Measurements from ENCODE around the gene FBXL16.

FBXL16 gene

DNA sequence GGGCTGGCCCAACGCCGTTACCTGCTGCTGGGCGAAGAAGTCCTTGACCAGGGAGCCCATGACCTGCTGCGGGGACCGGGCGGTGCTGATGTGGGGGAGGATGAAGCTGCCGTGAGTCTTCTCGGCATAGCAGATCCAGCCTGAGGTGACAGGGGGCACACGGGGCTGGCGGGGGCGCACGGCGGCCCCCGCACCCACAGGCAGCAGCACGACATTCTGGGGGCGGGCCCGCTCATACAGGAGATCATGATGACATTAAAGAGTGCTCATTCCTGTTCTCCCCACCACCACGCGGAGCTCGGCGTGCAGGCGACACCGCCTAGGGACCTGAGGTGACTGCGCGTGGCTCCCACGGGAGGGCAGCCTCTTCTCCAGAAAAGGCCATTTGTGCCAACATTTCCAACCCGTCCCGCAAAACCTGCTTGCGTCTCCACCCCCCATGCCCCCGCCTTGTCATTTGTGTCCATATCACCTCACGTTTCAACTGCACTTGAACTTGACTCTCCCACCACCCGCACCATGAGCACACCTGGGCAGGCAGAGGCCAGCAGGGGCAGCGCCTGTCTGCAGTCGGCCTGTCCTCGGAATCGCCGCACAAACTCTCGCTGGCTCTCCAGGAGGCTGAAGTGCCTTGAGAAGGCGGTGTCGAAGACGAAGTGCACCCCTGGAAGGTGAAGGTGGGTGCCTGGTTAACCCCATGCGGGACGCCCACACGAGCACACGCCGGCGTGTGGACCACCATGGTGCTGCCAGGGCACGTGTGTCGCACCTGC, 28.8 kb upstream of the FBXL16 start:
- FAIRE-seq (no peak), DNase-seq (ENCODE audit: insufficient read length) (no peak)
- TF ChIP-seq POLR2AphosphoS5 (IDR thresholded peaks at IDR 0.05; ENCODE audit: low read depth, low read length) (no peak), POLR2A (IDR thresholded peaks at IDR 0.05; ENCODE audit: low read depth, low read length) (no peak), TAF1 (IDR thresholded peaks at IDR 0.05; ENCODE audit: borderline replicate concordance, low read depth, low read length) (no peak)

DNA sequence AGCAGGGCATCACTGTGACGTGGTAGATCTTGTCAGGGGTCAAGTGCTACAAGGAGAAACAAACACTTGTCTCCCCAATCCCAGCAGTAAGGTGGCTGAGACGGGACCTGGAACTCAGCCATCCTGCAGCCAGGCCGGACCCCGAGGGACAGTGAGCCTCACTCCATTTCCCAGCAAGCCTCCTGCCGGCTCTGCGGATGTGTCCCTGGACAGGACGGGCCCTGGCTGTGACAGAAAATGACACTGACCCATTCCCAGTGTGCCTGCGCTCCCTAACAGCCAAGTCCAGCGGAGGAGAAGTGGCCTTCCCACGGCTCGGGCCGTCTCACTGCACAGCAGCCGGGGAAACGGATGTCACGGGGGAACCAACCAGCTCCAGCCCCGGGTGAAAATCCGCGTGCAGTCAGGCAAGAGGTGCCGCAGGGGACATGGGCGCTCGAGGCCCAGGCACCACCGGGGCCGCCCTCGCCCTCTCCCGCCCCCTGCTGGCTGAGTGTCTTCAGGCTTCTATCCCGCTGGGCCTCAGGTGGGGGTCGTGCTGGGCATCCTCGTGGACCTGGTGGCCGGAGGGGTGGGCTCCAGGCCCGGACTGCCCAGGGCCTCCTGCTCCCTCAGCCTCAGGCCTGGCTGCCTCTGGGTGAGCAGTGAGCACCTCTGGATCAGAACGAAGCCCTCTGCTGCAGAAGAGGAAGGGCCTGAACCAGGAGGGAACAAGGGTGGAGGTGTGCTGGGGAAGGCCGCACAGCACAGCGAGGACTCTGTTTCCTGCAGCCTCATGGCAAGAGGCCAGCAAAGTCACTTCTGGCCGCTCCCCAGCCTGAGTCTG, 28.0 kb upstream of the FBXL16 start:
- TF ChIP-seq POLR2AphosphoS5 (IDR thresholded peaks at IDR 0.05; ENCODE audit: low read depth, low read length) = no peak
- TF ChIP-seq TAF1 (IDR thresholded peaks at IDR 0.05; ENCODE audit: borderline replicate concordance, low read depth, low read length) = no peak
- TF ChIP-seq POLR2A (IDR thresholded peaks at IDR 0.05; ENCODE audit: low read depth, low read length) = no peak
- FAIRE-seq = no peak
- DNase-seq (ENCODE audit: insufficient read length) = no peak

DNA sequence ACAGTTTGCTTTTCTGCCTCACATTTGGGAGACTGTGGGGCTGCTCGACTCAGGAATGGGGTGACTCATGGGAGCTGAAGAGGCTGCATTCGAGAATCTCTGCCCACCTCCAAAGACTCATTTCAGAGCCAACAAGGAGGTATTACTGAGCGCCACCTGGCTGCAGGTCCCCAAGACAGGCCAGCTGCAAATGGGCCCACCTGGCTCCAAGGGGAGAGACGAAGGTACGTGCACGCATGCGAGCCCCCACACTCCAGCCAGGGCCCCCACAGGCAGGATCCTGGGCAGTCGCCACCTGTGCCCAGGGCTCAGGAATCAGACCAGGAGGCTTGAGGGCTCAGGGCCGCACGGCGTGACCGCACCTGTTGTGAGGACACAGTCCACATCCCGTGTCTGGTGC, 27.3 kb upstream of the FBXL16 start:
- no peak for FAIRE-seq
- DNase-seq (ENCODE audit: insufficient read length) = no peak
- TF ChIP-seq POLR2A (IDR thresholded peaks at IDR 0.05; ENCODE audit: low read depth, low read length) (no peak), POLR2AphosphoS5 (IDR thresholded peaks at IDR 0.05; ENCODE audit: low read depth, low read length) (no peak), TAF1 (IDR thresholded peaks at IDR 0.05; ENCODE audit: borderline replicate concordance, low read depth, low read length) (no peak)

DNA sequence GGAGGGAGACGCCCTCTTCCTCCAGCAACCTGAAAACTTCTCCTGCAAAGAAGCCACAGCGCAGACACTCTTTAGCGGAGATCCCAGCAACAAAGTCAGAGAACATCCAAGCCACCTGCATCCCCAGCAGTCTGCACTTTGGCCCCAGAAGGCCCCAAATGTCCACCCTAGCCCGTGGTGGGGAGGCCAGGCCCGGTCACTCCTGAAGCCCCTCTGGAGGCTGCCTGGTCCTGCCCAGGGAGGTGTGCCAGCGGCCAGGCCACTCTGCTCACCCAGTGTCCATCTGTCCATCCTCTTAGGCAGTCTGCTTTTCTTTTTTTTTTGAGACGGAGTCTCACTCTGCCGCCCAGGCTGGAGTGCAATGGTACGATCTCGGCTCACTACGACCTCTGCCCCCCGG, 26.7 kb upstream of the FBXL16 start:
- TF ChIP-seq TAF1 (IDR thresholded peaks at IDR 0.05; ENCODE audit: borderline replicate concordance, low read depth, low read length) (no peak), POLR2AphosphoS5 (IDR thresholded peaks at IDR 0.05; ENCODE audit: low read depth, low read length) (no peak), POLR2A (IDR thresholded peaks at IDR 0.05; ENCODE audit: low read depth, low read length) (no peak)
- DNase-seq (ENCODE audit: insufficient read length) = no peak
- no peak for FAIRE-seq

DNA sequence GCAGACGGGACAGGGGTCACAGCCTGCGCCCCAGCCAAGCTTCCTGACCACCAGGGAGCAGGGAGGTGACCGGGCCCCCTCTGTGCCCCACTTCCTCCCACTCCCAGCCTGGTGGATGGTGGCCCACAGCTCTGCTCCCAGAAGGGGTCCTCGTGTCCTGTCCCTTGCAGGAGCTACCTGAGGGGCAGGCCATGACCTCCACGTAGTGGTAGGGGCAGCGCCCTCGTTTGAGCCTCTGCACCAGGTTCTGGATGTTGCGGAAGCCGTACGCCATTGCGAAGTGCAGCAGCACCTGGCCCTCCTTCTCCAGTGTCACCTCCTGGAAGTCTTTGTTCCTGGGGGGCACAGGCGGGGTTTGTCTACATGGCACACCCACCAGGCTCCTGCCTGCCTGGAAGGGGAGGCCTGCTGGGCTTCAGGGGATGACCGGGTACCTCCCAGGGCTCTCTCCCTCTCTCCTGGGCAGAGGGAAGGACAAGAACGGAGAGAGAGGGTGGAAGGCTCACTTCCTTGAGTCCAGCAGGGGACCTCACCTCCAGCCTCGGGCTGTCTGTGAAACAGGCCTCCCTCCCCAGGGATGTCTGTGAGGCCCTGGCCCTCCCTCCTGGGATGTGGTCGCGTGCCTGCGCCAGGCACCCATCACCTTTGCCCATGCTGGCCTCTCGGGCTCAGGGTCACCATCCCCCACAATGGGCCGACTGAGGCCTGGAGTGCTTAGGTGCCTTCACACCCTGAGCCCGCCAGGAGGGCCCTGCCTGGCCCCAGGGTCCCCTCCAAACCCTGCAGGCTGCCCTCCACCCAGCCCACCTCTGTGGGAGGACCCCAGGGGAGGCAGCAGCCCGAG, 25.3 kb upstream of the FBXL16 start:
- TF ChIP-seq TAF1 (IDR thresholded peaks at IDR 0.05; ENCODE audit: borderline replicate concordance, low read depth, low read length) (no peak), POLR2A (IDR thresholded peaks at IDR 0.05; ENCODE audit: low read depth, low read length) (no peak), POLR2AphosphoS5 (IDR thresholded peaks at IDR 0.05; ENCODE audit: low read depth, low read length) (no peak)
- FAIRE-seq (no peak), DNase-seq (ENCODE audit: insufficient read length) (no peak)

DNA sequence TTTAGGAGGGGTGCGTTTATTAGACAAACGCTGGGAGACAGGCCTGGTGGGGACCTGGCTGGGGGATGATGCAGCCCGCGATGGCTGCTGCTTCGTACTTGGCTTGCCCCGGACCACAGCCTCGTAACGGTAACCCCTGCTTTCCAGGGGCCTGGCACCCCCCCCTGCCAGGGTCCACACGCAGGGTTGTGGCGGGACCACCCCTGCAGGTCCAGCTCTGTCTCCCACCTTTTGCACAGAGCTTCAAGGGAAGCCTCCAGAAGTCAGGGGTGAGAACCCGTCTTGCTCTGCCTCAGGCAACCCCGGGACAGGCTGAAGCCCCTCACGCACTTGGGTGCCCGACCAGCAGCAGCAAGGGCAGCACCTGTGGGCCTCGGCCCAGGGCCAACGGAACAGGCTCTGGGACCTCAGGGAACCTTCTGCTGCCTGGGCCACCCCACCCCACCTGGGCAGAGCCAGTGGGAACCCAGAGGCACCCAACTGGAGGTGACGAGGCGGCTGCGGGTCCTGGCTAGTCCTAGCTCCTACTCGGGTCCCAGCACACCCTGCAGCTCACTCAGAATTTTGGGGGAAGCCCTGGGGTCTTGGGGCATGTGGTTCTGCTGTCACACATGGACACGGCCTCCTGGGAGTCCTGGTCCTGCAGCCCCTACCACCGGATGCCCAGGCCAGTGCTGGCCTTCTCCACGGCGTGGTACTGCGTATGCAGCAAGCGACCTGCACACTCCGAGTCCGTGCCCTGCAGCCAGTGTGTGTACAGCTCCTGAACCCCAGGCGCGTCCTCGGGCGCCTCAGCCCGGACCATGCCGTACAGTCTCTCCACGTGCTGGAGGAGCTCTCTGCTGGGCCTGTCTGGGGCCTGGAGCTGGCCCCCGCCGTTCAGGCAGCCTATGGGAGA, 24.4 kb upstream of the FBXL16 start:
- TF ChIP-seq POLR2AphosphoS5 (IDR thresholded peaks at IDR 0.05; ENCODE audit: low read depth, low read length) (peak; percentile 42; the same call in 1 of the 2 replicates), TAF1 (IDR thresholded peaks at IDR 0.05; ENCODE audit: borderline replicate concordance, low read depth, low read length) (no peak)
- DNase-seq (ENCODE audit: insufficient read length) (no peak), FAIRE-seq (no peak)

DNA sequence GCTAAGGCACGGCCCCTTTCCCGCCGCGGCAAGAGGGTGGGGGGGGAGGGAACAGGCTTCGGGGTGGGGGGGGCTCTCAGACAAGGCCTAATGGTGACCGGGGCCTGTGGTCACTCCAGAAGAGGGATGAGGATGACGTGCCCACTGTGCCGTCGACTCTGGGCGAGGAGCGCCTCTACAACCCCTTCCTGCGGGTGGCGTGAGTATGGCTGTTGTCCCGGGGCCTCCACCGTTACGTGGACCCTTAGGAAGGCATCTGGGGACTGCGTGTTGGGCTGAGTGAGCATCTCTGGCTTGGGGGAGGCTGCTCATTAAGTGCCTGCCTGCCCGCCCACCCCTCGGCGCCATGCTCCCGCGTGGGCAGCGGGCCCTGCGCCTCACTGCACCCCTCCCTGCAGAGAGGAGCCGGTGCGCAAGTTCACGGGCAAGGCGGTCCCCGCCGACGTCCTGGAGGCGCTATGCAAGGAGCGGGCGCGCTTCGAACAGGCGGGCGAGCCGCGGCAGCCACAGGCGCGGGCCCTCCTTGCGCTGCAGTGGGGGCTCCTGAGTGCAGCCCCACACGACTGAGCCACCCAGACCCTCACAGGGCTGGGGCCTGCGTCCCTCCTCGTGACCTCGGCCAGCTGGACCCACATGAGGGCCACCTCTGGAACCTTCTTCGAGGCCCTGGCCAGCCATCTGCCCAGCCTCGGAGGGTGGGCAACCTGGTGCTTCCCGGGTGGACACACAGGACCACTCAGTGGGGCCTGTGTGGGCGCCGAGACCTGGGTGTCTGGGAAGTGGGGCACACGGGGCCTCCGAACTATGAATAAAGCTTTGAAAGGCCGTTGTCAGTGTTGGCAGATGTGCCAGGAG, 23.5 kb upstream of the FBXL16 start:
- no peak for DNase-seq (ENCODE audit: insufficient read length)
- TF ChIP-seq TAF1 (IDR thresholded peaks at IDR 0.05; ENCODE audit: borderline replicate concordance, low read depth, low read length) = no peak
- TF ChIP-seq POLR2AphosphoS5 (IDR thresholded peaks at IDR 0.05; ENCODE audit: low read depth, low read length) = no peak
- TF ChIP-seq POLR2A (IDR thresholded peaks at IDR 0.05; ENCODE audit: low read depth, low read length) = no peak
- peak; percentile 5 for FAIRE-seq

DNA sequence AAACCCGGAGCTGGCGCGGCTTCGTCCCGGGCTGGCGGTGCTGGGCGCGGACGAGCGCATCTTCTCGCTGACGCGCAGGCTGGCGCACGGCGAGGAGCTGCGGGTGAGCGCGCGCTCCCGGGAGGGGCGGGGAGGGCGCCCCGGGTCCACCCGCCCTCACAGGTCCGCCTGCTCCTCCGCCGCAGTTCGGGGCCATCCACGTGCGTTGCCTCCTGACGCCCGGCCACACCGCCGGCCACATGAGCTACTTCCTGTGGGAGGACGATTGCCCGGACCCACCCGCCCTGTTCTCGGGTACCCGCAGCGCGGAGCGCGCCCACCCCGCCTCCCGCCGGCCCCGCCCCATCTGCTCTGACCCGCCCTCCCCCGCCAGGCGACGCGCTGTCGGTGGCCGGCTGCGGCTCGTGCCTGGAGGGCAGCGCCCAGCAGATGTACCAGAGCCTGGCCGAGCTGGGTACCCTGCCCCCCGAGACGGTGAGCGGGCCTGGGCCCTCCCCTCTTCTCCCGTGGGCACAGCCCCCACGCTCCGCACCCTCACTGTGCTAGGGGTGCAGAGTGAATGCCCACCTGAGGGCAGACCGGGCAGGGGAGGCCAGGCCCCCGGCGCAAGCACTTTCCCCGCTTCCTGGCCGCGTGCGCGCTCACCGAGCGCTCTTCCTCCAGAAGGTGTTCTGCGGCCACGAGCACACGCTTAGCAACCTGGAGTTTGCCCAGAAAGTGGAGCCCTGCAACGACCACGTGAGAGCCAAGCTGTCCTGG, 22.7 kb upstream of the FBXL16 start:
- FAIRE-seq (peak; percentile 93), DNase-seq (ENCODE audit: insufficient read length) (peak; percentile 77)

DNA sequence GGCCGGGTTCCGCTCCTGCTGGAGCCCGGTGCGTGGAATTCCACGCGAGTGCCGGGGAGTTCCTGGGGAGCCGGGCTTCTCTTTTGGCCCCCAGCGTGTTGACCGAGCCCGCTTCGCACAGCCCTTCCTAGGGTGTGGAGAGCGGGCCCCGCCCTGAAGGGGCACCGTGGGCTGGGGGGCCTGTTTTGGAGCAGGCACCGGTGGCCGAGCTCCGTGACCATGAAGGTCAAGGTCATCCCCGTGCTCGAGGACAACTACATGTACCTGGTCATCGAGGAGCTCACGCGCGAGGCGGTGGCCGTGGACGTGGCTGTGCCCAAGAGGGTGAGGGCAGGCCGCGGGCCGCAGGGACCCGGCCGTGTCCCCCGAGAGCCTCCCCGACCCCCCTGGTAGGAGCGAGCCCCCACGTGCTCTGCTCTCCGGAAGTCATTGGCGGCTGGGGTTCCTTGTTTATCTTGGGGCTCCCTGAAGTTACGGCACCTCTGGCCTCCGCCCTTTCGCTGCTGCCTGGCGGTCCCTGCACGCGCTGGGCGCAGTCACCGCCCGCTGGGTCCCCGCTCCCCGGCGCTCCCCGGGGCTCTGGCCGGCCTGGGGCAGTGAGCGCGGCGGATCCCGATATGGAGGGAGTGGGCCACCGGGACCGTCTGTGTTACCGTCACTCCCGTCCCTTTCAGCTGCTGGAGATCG, 21.8 kb upstream of the FBXL16 start:
- FAIRE-seq (peak; percentile 71), DNase-seq (ENCODE audit: insufficient read length) (no peak)
- TF ChIP-seq POLR2AphosphoS5 (IDR thresholded peaks at IDR 0.05; ENCODE audit: low read depth, low read length) (no peak), TAF1 (IDR thresholded peaks at IDR 0.05; ENCODE audit: borderline replicate concordance, low read depth, low read length) (no peak), POLR2A (IDR thresholded peaks at IDR 0.05; ENCODE audit: low read depth, low read length) (no peak)

More for the DNA sequence above, 22.7 kb upstream of the FBXL16 start:
- TF ChIP-seq TAF1 (IDR thresholded peaks at IDR 0.05; ENCODE audit: borderline replicate concordance, low read depth, low read length) = no peak
- peak; percentile 40; the same call in 1 of the 2 replicates for TF ChIP-seq POLR2A (IDR thresholded peaks at IDR 0.05; ENCODE audit: low read depth, low read length)
